Lower leg skin (tissue), 3 donors: Measurements from ENCODE around the gene HLX.

Experiments
- CTCF ChIP-seq, 3 donors: fragments of 450-650 bp; IDR thresholded peaks; one replicate each; pipeline ENCODE4 v1.5.1; 2016; ENCODE audit warnings: antibody characterized with exemption in 3 of 3, mild to moderate bottlenecking in 3 of 3, moderate library complexity in 2 of 3
- POLR2A ChIP-seq, 2 donors: fragments of 450-650 bp; IDR thresholded peaks; one replicate each; pipeline ENCODE4 v1.6.1; 2016 to 2017; ENCODE audit warnings: antibody characterized with exemption in 2 of 2, mild to moderate bottlenecking in 1 of 2, moderate library complexity in 1 of 2

- TF ChIP-seq CTCF (IDR thresholded peaks at IDR 0.05), result no peak
- TF ChIP-seq POLR2A (IDR thresholded peaks at IDR 0.05), result no peak
These were observed 25.6 kb downstream of the HLX start for GRCh38 chr1:220904876-220905275.
